ENCODE results near the gene C10orf88.
A peak's percentile ranks its signal among the peaks of the same experiment; 100 is the strongest.

C10orf88 gene, protein sequence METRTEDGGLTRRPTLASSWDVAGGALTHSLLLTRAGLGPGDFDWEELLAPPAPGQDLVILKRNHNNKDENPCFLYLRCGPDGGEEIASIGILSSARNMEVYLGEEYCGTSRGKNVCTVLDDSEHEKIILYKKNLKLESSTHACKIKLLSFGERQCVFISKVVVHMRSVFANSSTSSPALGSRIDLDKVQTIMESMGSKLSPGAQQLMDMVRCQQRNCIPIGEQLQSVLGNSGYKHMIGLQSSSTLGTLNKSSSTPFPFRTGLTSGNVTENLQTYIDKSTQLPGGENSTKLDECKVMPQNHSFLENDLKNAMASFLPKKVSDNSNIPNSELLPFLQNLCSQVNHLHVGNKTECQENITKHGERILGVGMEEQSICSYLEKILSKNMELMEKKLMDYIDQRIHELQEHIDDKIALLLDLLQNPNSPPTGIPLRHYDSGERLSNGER

DNA sequence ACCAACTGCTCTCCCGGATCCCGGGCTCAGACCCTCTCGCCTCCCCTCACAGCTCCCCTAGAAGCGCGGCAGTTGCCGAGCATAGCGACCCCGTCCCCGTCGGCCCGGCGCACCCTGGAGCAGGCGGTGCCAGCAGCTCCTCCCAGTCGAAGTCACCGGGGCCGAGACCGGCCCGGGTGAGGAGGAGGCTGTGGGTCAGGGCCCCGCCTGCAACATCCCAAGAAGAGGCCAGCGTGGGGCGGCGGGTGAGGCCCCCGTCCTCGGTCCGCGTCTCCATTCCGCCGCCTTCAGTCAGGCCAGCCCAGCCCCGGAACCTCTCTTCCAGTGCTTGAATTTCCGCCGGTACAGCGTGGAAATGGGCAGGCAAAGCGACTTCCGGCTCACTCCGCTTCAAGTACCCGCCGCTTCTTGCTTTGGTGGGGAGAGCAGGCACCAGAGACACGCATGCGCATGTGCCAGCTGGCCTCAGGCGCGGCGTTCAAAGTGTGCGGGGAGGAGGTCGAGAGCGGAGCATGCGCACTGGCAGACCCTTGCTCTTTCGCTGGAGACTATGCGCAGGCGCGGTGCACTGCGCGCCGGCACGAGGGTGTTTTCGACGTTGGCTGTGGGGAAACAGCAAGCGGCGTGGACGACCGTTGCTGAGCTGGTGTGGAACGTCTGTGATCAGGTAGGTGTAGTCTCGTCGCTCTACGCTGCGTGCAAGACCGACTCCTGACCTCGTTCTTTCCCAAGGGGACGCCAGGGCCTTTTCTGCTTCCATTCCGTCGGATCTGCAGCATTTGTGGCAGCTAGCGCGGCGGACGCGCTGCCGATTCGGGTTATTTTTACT, at the start of gene C10orf88:
Gene C10orf88 (minus strand): TSS at position 326 of the 829 bp plus-strand sequence. CDS start 49 bp downstream, at position 277.
- DNase-seq, result peak; percentile 95 to 97

DNA sequence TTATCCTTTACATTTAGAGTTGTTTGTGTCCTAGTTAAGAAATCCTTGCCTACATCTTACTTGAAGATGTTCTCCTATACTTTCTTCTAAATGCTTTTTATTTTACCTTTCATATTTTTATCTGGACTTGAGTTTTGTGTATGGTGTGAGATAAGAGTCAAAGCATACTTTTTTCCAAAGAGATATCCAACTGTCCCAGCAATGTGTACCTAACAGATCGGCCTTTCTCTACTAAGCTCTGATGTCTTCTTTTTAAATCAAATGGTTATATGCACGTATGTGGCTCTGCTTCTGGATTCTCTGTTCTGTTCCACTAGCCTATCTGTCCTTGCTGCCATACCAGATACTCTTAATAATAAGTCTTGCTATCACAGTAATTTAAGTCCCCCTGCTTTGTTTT, 47.3 kb upstream of the C10orf88 start:
- DNase-seq, result no peak

DNA sequence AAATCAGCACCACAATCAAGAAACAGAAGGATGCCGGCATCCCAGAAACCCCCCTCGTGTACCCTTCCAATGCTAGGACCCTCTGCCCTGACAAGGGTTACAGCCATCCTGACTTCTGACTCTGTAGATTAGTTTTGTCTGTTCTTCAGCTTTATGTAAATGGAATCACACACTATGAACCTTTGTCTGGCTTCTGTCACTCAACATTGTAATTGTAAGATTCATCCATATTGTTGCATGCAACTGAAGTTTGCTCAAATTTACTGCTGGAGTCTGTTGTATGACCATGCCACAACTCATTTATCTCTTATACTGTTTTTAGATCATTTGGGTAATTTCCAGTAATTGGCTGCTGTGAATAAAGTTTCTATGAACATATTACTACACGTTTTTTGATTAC, 46.1 kb upstream of the C10orf88 start:
- DNase-seq, result no peak

DNA sequence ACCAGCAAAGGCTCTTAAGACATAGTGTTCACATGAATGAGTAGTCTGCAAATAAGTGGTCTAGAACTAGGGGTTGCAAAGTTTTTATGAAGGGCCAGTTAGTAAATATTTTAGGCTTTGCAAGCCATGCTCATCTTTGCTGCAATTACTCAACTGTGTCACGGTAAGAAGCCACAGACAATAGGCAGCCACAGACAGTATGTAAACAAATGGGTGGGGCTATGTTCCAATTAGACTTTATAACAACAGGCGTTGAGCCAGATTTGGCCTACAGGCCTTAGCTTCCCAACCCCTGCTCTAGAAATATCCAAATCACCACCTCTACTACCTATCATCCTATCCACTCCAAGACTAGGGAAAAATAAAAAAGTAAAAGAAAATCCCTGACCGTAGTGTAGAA, 45.3 kb upstream of the C10orf88 start:
- DNase-seq, result no peak

DNA sequence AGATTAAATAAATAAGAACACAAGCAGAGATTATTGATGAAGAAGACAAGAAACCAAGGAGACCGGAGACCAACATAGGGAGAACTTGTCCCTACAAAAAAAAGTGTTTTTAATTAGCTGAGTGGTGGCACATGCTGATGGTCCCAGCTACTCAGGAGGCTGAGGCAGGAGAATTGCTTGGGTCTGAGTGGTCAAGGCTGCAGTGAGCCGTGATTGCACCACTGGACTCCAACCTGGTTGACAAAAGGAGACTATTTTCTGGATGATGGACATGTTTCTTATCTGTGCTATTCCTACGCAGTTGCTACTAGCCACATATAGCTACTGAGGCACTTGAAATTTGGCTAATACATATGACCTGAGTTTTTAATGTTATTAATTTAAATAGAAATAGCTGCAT, 44.9 kb upstream of the C10orf88 start:
- DNase-seq, result no peak

DNA sequence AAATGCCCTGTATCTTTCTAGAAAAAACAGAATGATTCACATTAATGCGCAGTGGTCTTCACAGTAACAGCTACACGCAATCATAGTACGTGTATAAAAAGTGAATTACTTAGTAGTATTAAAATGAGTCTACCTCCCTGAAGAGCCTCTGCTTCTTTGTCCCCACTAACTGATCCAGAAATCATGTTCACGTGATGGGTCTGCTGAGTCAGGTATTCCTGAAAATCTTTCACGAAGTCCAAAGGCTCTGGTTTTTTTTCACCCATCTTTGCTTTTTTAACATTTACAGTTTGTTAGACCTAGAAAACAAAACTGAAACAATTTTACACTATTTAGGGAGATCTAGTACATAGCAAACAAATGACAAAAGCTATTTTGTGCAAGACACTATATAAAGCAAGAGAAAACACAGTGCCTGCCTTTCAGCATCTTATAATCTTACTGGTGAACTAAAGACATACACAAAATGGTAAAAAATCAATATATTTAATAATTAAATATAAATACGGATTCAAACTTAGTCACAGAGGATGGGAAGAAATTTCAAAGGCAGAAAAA, 44.4 kb upstream of the C10orf88 start:
- no peak for DNase-seq

DNA sequence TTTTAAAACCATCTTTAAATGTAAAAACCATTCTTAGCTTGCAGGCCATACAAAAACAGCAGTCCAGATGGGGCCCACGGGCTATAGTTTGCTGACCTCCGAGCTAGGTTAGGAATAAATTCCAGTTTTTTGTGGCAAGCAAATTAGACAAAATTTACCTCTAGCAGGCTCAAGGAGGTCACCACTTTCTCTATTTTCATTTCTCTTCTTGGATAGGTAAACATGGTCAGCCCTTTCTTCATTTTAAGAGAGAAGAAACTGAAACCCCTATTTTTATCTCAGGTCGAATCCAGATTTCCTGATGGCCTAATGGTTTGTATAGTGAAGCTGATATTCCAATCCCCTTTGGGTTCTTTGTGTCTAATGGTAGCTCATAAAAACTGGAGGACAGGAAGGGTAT, 43.8 kb upstream of the C10orf88 start:
- DNase-seq, result no peak

DNA sequence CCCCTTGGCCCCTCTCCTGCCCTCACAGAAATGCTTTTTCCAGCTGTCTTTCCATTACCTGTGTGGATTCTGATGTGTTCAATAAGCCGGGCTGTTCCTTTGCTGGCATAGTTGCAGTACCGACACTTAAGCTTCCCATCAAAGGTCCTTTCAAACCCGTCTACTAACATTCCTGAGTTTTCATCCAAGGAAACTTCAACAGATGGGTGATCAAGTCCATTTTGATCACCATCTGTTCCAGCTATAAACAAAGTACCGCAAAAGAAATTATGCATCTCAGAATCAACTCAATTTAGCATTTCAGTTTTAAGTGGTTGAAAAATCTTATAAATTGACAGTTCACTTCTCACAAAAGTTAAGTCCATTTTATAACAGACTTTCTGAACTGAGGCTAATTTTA, 41.9 kb upstream of the C10orf88 start:
- no peak for DNase-seq

DNA sequence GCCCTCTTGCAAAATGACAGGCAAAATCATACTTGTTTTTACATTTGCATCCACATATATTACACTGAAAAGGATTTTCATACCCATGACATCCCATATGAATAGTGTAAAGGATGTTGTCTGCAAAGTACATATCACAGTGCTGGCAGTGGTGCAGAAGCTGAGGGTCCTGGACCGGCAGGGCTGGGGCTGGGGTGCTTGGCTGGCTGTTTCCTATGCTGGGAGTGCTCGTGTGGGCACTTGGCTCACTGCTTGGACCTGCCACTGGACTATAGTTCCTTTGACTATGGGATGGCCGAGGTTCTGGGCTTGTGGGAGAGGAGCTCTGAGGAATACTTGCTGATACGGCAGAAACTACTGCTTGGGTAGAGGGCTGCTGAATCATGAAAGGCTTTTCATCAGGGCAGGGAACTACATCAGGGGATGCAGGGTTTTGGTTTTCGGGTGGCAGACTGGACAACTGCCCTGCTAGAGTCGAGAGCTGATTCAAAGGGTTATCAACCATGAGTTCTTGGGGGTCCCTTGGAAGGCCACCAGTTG, 39.8 kb upstream of the C10orf88 start:
- DNase-seq, result no peak

DNA sequence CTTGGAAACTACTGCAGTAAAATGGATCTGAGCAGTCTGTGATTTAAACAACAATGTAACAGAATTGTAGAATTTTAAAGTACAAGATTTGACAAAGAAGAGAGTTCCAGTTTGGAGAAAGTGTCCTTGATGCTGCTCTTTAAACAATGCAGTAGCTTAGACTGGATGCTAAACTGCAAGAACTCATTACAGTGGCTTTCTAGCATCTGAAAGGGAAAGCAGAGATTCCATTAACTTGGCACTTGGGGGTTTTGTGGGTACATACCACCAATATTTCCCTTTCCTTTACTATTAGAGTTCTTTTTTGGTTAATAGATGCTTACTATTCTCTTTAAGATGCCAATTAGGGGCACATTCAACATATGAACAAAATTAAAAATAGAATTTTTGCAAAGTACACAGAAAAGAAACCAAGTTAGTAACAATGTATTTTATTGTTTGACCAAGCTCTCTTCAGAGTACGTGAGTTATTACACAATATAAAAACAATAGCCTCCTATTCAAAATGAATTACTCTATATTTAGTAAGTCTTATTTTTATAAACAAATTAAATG, 38.1 kb upstream of the C10orf88 start:
- DNase-seq, result no peak

DNA sequence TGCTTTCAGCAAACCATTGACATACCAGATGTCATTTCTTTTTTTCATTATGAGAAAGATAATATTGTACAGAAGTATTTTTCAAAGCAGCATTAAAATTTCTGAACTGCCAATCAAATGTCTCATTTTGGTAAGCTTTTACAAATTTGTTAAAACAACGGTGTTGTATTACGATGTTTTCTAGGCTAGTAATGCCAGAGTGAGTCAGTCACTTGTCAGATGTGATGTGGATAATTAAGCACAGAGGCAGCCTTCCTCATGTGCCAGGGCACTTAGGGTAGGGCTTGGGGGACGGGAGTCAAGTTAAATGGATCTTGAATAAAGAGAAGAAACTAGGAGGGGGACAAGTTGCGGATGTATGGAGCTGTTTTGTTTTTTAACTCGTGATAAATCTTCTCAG, 36.3 kb upstream of the C10orf88 start:
- DNase-seq, result no peak

DNA sequence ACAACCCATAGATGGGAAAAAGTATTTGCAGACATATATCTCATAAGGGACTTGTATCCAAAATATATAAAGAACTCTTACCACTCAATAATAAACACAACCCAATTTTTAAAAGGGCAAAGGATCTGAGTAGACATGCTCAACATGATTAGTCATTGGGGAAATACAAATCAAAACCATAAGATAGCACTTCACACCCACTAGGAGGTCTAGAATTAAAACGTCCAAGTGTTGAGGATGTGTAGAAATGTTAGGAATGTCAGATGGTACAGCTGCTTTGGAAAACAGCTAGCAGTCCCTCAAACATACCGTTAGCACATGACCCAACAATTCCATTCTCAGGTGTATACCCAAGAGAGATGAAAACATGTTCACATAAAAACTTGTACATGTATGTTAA, 34.5 kb upstream of the C10orf88 start:
- no peak for DNase-seq

DNA sequence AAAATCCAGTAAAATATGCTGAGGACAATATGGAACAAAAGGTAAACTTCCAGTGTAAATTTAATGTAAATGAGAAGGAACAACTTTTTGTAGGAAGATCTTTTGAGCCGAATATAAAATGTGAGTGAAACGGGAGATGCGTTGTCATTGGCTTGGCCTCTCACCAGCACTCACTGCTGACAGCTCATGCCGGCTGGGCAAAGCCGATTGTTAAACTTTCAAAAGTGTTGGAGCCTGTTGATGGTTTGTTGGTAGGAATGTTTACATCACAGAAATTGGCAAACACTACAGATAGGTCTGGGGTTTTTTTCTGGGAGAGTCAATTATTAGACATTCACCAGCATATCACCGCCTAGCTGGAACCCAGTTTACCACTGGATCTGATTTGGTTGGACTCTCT, 32.3 kb upstream of the C10orf88 start:
- DNase-seq, result no peak

DNA sequence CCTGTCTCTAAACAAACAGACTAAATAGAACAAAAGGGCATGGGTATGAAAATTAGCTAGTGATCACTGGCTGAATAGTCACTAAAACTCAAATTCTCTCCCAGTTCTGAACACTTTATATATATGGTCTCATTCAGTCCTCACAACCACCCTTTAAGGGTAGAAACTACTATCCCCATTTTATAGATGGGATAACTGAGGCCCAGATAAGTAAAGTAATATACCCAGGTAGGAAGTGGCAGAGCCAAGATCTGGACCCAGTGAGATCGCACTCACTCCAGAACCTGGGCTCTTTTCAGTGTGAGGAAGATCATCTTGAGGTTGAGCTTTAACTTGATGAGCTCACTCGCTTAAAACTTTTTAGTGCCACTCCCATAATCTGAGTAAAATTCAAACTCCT, 30.7 kb upstream of the C10orf88 start:
- no peak for DNase-seq

DNA sequence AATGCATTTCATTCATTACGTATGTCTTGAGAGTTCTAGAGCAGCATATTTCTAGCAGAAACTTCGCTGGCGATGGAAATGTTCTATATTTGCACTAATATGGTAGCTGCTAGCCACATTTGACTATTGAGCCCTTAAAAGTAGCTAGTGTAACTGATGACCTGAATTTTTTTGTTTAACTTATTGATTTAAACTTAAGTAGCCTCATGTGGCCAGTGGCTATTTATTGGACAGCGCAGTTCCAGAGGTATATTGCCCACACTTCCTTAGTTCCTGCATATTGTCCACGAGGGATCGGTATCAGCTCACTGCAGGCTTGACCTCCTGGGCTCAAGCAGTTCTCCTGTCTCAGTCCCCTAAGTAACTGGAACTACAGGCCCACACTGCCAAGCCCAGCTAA, 29.9 kb upstream of the C10orf88 start:
- no peak for DNase-seq

DNA sequence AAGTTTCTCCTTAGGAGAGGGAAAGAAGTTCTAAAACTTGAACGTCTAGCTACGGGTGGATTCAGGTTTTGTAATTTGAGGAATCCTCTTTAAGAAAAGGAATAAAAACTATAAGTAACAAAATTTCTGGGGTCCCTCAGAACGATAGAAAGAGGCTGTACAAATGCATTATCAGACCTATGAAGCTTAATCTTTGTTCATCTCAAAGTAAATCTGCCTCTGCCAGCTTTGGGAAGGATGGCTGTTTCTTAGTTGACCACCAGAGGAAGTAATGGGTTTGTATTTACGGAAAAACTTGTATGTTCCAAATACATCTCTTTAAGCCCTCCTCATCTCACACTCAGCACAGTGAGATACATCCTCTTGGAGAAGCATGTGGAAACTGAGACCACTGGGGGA, 27.0 kb upstream of the C10orf88 start:
- DNase-seq, result no peak

DNA sequence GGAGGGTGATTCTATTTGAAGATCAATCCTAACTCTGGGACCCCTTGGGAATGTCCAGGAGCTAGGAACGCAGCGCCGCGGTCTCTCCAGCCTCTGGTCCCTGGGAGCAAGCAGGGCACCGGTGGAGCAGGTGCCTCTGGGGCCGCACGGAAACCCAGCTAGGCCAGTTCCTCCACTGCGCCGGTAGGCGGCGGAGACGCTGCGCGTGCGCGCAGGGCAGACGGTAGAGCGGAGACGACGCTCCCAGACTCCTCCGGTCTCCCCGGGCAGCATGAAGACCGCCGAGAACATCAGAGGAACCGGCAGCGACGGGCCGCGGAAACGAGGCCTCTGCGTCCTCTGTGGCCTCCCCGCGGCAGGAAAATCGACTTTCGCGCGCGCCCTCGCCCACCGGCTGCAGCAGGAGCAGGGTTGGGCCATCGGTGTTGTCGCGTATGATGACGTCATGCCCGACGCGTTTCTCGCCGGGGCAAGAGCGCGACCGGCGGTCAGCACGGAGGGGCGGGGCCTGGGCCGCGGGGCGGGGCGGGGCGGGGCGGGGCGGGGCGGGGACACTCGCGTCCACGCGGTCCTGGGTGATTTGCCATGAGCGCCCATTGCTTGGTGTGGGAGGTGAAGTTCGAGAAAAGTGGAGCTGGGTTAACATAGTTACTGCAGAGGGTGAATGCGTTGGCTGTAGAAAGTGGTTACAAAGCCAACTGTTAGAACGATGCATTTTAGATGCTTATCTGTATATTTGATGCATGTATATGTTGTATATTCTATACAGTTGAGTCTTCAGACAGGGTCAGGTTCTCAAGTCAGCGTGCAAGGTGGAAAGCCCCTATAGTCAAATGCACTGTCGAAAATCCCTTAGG, 26.4 kb upstream of the C10orf88 start, which contains the start of gene PSTK:
Gene PSTK (plus strand): TSS at position 193 of the 857 bp plus-strand sequence. CDS start 79 bp downstream, at position 272.
- DNase-seq, result peak; percentile 89 to 92

DNA sequence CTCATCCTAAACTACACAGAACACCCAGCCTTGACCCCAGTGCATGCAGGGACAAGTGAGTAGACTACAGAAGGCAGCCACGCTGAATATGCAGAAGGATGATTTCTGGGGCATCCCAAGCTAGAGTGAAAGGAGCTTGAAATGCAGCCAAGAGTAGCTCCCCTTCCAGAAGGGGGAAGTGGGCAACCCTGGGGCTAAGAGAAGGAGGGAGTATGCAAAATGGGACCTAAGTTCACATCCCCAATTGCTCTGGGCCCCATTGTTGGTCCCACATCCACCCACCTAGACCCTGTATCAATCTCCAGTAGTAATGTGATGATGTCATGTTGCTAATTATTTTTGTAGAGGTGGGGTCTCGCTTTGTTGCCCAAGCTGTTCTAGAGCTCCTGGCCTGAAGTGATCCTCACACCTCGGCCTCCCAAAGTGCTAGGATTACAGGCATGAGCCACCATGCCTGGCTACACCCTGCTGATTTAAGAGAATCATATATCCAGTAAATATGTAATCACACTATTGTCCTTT, 20.6 kb upstream of the C10orf88 start:
- DNase-seq, result no peak

DNA sequence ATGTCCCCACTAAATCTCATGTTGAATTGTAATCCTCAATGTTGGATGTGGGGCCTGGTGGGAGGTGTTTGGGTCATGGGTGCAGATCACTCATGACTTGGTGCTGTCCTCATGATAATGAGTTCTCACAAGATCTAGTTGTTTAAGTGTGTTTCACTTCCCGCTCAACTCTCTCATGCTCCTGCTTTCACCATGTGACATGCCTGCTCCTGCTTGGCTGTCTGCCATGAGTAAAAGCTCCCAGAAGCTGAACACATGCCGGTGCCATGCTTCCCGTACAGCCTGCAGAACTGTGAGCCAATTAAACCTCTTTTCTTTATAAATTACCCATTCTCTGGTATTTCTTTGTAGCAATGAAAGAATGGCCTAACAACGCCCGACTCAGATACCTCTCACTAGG, 20.0 kb upstream of the C10orf88 start:
- no peak for DNase-seq

DNA sequence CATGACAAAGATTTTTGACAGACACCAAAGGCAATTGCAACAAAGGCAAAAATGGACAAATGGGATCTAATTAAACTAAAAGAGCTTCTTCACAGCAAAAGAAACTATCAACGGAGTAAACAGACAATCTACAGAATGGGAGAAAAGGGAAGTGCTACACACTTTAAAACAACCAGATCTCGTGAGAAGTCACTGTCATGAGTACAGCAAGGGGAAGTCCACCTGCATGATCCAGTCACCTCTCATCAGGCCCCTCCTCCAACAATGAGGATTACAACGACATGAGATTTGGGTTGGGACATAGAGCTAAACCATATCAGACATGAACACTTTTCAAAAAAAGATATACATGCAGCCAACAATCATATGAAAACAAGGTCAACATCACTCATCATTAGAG, 14.7 kb upstream of the C10orf88 start:
- no peak for DNase-seq

DNA sequence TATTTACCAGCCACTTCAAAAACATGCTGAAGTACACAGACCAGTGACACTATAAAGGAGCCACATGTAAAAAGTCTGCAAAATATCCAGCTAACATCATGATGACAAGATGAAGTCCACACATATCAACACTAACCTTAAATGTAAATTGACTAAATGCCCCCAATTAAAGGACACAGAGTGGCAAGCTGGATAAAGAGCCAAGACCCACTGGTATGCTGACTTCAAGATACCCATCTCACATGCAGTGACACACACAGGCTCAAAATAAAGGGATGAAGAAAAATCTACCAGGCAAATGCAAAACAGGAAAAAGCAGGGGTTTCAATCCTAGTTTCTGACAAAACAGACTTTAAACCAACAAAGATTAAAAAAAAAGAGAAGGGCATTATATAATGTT, 12.9 kb upstream of the C10orf88 start:
- DNase-seq, result no peak

DNA sequence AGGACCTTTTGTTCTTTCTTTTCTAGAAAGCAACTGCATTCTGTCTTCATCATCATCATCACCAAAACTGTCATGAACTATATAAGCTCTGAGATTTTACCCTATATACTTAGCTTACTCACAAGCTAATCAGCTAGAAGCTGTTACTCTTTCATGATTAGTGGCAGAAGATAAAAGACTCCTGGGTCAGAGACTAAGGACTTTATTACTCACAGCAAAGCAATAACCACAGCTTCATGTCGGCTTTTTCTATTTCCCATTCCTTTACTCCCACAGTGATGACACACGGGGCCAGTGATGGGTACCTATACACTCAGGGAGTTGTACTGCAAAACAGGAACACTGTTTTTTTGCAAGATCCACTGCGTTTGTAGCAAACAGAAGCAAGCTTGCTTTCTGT, 8.4 kb upstream of the C10orf88 start:
- no peak for DNase-seq

Measured in activated T-cell treated with anti-CD3 and anti-CD28 coated beads, Interleukin-2, amount 50 U/mL, for 48 hours (primary cell).